ENCODE data around the gene IGSF21.

Gene IGSF21

DNA sequence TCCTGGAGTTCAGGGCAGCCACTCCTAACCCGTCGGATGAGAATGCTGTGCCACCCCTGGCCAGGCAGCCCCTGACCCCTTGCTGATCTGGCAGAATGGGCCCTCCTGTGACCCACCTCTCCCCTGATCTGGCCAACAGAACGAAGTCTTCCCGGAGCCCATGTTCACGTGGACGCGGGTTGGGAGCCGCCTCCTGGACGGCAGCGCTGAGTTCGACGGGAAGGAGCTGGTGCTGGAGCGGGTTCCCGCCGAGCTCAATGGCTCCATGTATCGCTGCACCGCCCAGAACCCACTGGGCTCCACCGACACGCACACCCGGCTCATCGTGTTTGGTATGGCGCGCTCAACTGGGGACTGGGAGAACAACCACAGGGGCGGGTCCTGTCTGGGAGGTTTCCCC is 269.1 kb downstream of the IGSF21 start:
- DNase-seq, result no peak

DNA sequence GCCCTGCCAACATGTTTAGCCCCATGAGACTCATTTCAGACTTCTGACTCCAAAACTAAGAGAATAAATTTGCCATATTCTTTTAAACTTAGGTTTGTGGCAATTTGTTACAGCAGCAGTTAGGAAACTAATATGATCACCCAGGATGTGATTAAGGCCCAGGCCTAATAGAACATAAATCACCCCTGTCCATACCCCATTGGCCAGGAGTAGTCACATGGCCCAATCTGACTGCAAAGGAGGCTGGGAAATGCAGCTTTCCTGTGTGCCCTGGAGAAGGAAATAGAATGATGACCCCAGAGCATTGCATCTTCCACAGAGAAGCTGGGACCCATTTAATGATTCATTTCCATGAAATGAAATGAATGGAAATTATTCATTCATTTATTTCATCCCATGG is 272.7 kb downstream of the IGSF21 start:
- DNase-seq, result no peak

DNA sequence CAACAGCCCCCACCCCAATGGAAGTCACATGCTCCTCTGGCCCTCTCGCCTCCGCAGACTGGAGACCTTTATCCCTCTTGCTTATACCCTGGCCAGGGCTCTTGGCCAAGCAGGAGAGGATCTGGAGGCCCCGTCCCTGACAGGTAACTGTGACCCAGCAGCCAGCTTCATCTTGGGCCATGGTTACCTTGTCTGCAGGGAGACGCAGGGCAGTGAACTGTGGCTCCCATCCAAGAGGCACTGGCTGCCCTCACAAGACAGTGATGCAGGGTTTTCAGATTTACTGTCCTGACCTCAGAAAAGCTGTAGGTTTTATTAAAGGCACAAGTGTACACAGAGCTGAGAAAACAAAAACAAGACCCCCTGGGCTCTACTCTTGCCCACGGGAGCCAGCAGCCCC is 276.5 kb downstream of the IGSF21 start:
- no peak for DNase-seq

DNA sequence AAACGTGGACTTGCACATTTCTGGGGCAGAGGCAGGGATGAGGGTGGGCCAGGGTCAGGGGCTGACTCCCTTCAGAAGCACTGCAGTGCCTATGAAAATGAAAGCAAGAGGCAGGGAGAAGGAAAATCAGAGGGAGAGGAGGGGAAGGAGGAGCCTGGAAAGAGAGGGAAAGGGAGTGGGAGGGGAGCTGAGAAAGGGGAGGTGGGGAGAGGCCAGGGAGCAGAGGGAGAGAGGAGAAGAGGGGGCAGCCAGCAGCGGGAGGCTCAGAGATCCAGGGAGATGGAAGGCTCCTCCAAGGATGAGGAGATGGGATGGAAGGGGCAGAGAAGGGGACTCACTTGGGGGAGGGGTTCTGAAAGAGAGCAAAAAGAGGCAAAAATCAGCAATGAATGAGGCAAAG is 276.9 kb downstream of the IGSF21 start:
- peak; percentile 17 for DNase-seq

DNA sequence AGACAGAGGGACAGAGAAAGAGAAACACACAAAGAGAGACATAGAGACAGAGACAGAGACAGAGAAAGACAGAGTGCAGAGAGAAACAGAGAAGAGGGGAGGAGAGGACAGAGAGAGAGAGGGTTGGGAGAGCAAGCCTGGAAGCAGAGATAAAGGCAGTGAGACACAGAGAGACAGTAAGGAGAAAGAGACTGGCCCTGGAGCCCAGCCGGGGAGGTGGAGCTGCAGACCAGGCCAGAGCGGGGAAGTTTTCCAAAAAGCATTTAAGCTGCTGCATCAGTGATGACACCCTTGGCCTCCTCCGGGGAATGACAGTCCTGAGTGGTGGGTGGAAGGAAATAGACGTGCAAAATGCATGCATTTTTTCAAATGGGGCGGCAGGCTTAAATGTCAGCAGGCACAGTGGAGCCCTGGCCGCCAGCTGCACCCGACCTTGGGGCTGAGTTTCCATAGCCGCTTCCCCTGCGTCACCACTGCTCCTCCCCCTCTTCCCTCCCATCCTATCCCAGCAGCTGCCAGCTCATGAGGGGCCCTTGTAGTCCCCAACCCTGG is 277.7 kb downstream of the IGSF21 start:
- DNase-seq, result peak; percentile 74

DNA sequence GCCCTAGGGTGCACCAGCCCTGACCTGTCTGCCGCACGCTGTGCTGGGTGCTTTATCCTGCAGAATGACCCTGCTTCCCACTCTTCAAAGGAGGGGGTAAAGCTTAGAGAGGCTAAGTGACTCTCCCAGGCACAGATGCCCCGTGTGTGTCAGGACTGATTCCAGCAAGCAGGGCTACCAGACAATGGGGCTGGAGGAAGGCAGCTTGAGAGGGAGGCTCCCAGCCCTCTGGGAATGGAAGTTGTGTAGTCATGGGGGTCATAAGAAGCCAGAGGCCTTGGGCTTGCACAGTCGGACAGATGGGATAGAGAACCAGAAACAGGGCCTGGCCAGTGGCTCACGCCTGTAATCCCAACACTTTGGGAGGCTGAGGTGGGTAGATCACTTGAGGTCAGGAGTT is 279.0 kb downstream of the IGSF21 start:
- no peak for DNase-seq

DNA sequence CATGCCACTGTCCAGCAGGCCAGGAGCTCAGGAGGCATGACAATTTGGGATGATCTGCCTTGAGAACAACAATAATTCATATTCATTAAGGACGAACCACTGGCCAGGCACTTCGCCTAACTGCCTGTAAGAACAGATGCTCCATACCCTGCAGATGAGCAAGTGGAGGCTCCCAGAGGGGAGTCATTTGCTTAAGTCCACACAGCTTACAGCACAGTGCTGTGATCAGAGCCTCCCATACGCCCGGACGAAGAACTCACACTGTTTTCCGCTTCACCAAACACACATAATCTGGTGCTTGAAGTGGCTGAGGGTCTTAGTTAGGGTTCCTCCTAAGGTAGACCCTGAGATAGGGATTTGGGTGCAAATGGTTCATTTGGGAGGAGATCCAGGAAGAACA is 279.7 kb downstream of the IGSF21 start:
- DNase-seq, result no peak

DNA sequence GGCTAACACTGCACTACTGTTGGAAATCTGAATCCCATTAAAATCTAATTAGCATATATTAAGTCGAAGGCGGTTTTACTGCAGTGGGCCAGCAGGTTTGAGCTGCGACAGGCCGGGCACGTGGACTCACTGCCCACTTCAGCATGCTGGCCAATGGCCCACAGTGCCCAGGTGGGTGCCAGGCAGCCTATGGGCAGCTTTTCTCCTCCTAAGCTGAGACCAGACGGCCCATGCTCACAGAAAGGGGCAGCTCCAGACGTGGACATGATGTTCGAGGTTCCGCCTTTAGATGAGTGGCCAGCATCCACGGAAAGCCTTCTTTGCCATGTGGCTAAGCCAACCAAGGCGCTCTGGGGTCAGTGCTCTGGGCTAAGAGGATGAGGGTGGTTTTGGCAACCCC is 283.4 kb downstream of the IGSF21 start:
- no peak for DNase-seq

DNA sequence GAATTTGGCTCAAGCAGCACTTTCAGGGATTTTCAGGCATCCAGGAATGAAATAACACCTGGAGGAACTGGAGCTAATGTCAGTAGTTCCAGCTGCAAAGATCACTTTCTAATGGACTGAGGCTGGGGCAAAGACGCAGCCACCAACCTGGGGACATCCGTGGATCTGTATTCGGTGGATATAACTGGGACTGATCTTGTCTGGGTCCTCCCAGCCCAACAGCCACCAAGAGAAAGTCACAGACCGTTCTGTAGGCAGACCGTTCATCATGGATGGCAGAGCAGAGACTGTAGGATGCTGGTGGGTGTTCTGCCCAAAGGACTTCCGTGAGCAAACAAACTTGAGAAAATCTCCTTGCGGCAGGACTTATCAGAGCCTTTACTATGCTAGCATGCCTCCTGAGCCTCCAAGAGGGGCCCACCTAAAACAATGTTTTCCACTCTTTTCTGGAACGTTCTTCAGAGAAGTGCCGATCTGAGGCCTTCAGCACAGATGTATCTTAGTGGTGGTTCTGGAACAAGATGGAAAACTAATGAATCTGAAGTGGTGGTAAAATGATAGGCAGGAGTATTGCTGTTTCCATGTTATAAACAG is 287.1 kb downstream of the IGSF21 start:
- no peak for DNase-seq

DNA sequence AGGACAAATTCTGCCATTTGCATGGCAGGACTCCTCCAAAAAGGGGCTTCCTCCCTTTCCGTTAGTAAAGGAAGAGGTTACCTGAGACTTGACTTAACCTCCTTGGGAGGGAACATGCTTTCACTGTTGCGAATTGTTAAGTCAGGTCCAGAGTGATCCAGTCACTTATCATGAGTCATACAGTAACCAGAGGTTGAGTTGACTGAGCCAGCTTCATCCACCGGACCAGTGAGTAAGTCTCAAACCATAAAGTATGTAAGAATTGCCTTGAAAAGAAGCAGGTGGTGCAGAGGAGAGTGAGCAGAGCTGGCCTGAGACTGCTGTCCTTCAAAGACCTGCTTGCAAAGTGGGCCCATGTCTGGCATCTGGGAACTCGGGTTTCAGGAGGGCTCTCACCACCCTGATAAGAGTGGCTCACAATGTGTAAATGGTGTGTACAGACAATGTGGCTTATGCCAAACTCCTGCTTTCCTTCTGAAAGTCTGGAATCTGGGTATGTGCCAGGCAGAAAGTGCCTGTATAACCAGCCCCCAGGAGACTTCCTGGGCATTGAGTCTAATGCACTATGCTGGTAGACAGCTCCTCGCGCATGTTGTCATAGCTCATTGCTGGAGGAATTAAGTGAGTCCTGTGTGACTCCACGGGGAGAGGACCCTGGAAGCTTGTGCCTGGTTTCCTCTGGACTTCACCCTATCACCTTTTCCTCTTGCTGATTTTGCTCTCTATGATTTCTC is 288.8 kb downstream of the IGSF21 start:
- DNase-seq, result no peak

DNA sequence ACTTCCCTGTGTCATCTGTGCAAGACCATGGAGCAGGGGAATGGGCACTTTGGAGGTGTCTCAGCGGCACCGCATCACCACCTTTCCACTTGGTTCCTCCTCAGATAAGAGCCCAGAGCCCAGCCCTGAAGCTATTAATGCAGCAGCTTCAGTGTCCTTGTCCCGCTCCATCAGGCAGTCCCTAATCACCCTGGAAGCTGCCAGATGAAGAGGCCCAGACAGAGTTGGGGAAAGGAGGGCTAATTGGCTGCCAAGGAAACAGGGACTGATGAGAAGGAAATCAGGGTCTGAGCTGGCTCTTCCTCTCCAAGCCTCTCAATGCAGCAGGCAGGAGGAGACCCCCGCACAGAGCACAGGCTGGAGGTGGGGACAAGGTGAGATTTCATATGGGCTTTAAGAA is 290.0 kb downstream of the IGSF21 start:
- DNase-seq, result peak; percentile 52

DNA sequence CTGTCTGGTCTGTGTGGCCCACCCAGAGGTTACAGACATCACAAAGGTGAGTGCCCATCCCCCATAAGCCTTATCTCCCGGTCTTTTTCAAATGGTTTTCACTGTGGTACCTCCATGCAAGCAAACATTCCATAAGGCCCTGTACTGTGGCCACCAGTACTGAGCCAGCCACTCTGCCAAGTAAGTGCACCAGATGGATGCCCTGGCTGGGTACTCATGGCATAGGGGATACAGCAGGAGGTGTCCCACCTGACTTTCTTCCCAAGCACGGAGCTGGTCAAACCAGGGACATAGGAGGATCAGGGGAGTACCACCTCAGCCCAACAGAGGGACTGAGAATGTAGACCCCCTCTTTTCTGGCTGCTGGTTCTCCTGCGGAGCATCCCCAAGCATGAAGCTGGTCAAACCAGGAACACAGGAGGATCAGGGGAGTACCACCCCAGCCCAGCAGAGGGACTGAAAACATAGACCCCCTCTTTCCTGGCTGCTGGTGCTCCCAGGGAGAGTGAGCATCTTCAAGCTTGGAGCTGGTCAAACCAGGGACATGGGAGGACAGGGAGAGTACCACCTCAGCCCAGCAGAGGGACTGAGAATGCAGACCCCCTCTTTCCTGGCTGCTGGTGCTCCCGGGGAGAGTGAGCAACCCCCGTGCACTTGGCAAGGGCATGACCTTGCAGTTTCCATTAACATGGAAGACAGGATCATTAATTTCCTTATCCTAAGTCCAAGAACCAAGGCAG is 291.4 kb downstream of the IGSF21 start:
- DNase-seq, result no peak

DNA sequence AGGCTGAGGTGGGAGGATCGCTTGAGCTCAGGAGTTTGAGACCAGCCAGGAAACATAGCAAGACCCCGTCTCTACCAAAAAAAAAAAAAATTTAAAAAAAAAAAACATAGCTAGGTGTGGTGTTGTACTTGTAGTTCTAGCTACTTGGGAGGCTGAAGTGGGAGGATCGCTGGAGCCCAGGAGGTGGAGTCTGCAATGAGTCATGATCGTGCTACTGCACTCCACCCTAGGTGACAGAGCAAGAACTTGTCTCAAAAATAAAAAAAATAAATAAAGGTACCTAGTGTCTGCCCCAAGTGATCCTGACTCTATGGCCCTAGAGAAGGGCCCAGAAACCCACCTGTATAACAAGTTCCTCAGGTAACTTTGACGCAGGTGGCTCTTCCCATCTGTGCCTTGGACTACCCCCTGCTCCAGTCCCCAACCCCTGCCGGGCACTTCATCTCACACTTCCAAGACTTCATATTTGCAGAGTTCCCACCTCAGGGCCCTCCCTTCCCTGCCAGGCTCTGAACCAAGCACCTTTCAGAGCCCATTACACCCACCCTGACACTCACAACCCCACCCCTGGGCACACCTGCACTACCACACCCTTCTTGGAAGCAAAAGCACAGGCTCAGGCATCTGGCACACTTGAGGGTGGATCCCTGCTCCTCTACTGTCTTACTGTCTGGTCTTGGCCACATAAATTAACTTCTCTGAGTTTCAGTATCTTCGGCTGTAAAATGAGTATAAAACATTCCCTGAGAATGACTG is 292.9 kb downstream of the IGSF21 start:
- DNase-seq, result no peak

DNA sequence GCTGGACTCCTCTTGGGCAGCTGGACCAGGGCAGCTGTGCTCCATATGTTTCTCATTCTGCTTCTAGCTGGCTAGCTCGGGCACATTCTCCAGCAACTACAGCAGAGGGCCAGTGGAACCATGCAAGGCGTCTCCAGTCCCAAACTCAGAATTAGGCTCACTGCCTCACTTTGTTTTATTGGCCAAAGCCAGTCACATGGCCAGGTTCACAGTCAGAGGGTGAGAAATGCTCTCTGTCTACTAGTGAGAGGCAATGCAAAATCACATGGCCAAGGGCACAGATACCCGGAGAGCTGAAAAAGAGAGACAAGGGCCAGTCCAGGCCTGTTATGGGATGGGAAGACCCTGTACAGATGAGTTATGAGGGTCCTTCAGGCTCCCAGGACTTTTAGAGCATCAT is 294.3 kb downstream of the IGSF21 start:
- DNase-seq, result no peak

DNA sequence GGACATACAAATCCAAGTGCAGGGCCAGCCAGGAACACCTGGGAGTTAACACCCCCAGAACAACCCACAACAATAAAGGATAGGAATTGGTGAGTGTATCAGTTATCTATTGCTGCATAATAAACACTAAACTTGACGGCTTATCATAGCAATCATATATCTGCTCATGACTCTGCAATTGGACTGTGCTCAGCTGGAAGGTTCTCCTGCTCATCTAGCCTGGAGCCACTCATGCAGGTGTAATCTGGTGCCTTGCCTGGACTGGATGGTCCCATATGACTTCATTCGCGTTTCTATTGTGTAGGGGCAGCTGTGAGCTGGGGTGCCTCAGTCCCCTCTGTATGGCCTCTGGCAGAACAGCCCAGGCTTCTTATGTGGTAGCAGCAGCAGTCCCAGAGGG is 296.9 kb downstream of the IGSF21 start:
- DNase-seq, result no peak

DNA sequence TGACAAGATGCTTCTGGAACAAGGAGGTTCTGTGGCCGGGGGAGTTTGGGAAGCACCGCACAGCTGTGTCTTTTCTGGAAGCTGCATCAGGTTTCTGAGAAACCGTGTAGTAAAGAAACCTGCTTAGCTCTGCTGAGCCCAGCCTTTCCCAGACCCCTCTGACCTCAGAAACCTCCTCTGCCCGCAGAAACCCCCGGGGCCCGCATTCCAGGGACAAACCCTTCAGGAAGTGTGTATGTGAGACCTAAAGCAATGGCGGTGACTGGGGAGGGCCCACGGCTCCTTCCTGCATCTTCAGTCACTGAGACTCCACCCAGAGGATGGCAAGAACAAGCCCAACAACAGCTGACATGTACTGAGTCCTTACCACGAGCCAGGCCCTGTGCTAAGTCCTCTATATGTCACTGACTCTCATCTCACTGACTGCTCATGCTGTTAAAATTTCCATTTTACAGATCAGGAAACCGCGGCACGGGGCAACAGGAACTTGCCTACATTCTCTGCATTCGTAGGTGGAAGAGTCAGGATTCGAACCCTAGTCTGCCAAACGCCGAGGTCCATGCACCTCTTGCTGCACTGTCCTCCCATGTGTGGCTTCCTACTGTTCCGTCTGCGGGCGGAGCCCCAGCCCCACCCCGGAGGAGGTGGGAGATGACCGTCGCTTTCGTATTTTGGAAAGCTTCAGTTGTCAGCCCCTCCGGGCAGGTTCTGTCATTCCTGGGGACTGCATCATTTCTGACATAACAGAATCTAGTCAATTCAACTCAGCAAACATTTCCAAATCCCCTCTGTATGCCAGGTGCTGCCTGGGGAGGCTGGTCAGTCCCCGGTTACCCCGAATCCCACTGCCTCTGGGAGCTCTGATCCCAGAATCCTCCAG is 299.8 kb downstream of the IGSF21 start:
- no peak for DNase-seq

DNA sequence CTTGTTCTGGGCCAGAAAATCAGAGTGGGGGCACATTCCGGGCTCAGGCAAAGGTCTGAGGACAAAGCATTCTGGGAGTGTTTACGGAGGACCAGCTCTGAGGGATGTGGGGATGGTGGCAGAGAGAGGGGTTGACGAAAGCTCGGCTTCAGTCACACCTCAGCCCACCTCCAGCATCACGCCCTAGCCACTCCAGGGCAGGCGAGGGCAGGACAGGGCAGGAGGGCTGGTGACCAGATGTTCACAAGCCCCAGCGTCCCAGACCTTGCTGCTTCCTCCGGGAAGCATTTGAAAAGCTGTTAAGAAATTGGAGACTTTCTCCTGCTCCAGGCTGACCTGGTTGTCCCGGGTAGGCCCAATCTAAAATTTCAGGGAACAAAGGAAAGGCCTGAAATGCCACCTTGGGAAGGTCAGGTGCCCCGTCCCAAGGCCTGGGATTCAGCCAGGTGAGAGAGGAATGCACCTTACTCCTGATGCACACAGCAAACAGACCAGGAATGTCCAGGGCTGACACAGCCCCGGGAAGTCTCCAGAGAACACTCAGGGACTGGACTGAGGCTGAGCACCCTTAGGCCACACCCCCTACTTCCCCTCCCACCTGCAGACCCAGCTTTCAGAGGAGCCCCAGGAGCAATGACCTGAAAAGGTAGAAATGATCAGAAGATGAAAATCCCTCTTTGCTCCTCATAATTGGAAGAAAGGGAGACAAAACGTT is 301.2 kb downstream of the IGSF21 start:
- DNase-seq, result no peak

DNA sequence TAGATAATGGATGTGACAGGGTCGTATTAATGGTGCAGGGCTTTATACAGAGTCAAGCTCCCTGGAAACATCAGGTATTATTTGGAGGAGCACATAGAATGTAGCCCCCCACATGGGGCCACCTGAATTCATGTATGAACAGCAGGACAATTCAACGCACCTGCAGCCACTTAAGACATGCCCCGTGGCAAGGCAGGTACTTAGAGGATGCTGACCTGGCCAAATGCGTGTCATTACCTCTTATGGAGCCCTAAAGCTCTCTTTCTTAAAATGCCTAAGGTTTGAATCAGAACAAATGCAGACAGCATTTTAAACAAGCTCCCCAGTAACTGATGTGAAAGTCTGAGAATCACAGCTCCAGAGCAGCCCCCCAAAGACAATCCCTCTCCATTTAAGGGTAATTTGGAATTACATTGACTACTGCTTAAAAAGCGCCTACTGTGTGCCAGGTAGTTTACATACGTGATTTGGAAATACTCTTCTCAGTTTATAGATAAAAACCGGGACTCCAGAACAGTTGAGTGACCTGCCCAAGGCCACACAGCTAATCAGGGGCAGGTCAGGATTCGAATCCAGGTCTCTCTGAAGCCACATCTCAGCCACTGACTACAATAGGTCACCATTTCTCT is 302.1 kb downstream of the IGSF21 start:
- DNase-seq, result no peak

DNA sequence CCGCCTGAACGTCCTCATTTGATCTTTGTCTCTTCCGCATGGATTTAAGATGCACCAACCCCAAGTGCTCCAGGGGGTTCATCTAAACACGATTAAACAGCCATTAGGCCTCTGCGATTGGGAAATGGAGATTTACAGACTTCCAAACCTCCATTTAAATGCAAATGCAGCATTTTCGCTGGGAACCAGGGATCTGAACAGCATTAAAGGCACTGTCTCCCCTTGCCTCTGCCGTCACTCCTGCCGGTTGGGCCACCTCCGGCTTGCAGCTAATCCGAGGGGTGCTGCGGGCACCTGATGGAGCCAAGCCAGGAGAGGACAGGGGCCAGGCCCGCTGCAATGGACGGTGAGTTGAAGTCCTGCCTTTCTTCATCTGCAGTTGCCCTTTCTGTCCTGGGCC is 302.8 kb downstream of the IGSF21 start:
- DNase-seq, result no peak

DNA sequence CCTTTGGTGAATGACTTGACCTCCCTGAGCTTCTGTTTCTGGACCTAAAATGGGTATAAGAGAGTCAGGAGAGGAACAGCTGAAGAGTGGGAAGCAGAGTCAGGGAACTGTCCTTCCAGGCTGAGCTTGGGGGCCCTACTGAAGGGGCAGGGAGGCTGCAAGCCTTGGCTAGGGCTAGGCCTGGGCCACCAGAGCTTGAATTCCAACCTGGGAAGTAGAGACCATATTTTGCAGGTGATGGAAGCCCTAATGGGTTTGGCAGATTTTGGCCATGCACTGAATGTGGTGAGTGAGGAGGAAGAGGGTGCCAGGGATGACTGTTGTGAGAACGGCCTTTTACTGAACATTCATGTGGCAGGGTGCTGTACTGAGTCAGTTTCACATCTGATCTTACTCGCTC is 303.7 kb downstream of the IGSF21 start:
- no peak for DNase-seq

All from retina (tissue), 1 donor.